Stimulated activated CD8-positive, alpha-beta memory T cell treated with anti-CD3 and anti-CD28 coated beads, Interleukin-15, amount 100 ng/mL, for 4 hours (primary cell): ENCODE data around the gene HMGXB4.
A peak's percentile ranks its signal among the peaks of the same experiment; 100 is the strongest.

ENCODE experiments used
- DNase-seq, 2 donors: peaks; one replicate each; pipeline ENCODE4 v3.0.0-alpha.2; 2020; ENCODE audit warnings: low read depth in 2 of 2

HMGXB4 gene

GRCh38 chr22:35257002-35257320, 332 bp upstream of the HMGXB4 start:
- DNase-seq = no peak

GRCh38 chr22:35258191-35258988, 1.1 kb downstream of the HMGXB4 start:
- DNase-seq = no peak

- no peak for DNase-seq
Measured at GRCh38 chr22:35264986-35265385, 7.7 kb downstream of the HMGXB4 start.

- DNase-seq = no peak
Measured at GRCh38 chr22:35266277-35266676, 9.0 kb downstream of the HMGXB4 start.

- DNase-seq = no peak
Measured at GRCh38 chr22:35269630-35270029, 12.3 kb downstream of the HMGXB4 start.

- no peak for DNase-seq
Measured at GRCh38 chr22:35274154-35274871, 17.0 kb downstream of the HMGXB4 start.

GRCh38 chr22:35275580-35275979, 18.3 kb downstream of the HMGXB4 start:
- no peak for DNase-seq

- DNase-seq = no peak
Measured at GRCh38 chr22:35276019-35276418, 18.7 kb downstream of the HMGXB4 start.

GRCh38 chr22:35288116-35288515, 30.8 kb downstream of the HMGXB4 start:
- DNase-seq = no peak

GRCh38 chr22:35292786-35293185, 35.5 kb downstream of the HMGXB4 start:
- no peak for DNase-seq

GRCh38 chr22:35296051-35296450, 38.8 kb downstream of the HMGXB4 start:
- no peak for DNase-seq

- DNase-seq = peak in 1 of 2 donors; percentile 12
Measured at GRCh38 chr22:35299217-35299672, 42.0 kb downstream of the HMGXB4 start.

- peak; percentile 93 to 96 for DNase-seq
Measured at GRCh38 chr22:35299673-35300499, 42.6 kb downstream of the HMGXB4 start, which contains the start of gene TOM1. TSS of gene TOM1 (plus strand) at chr22:35299894. CDS start at chr22:35299929, 35 bp downstream.

GRCh38 chr22:35301372-35301874, 44.1 kb downstream of the HMGXB4 start:
- no peak for DNase-seq

GRCh38 chr22:35303029-35303624, 45.8 kb downstream of the HMGXB4 start:
- no peak for DNase-seq

GRCh38 chr22:35305525-35306070, 48.3 kb downstream of the HMGXB4 start:
- DNase-seq = no peak

- no peak for DNase-seq
Measured at GRCh38 chr22:35306350-35306967, 49.2 kb downstream of the HMGXB4 start.

GRCh38 chr22:35307372-35307771, 50.1 kb downstream of the HMGXB4 start:
- no peak for DNase-seq

GRCh38 chr22:35307892-35308291, 50.6 kb downstream of the HMGXB4 start:
- DNase-seq = no peak

- DNase-seq = no peak
Measured at GRCh38 chr22:35308480-35309021, 51.3 kb downstream of the HMGXB4 start.
